Measurements from ENCODE around the gene GAS6.

DNA sequence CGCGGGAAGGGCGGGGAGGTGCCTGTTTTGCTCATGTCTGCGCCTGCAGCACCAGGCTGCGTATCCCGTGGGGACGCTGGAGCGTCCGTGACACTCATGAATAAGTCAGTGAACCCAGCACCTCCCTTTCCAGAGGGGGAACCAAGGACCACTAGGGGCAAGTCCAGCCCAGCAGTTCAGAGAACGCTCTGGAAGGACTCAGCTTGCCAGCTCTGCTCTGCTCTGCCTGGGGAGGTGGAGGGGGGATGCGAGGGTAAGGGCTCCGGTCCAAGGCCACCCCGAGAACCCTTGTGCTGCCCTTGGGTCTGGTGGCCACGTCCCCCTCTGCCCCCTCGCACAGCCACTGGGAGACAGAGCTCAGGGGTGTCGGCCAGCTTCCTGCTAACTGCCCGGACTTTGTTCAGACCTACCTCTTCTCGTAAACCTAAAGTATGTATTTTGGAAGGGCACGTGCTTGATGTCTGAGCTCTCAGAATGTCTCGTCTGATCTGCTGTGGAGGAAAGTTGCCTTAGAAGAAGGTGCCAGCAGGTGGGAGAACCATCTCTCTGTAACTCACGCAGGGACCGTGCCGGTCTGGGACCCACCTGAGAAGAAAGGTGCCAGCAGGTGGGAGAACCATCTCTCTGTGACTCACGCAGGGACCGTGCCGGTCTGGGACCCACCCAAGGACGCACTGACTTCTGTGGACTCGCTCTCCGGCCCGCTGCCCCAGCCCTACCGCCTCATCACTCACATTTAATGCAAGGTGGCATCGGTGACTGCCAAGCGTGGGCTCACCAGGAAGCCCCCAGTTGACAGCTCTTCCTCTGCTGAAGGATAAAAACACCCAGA is 70.8 kb downstream of the GAS6 start:
- no peak for TF ChIP-seq POLR2AphosphoS5 (IDR thresholded peaks at IDR 0.05; ENCODE audit: low read depth, low read length)
- no peak for TF ChIP-seq POLR2A (IDR thresholded peaks at IDR 0.05; ENCODE audit: low read depth, low read length)
- no peak for TF ChIP-seq TAF1 (IDR thresholded peaks at IDR 0.05; ENCODE audit: low read depth, low read length)
- no peak for TF ChIP-seq PAX5 (IDR thresholded peaks at IDR 0.05; ENCODE audit: insufficient read depth, low read length, severe bottlenecking)
